Endothelial cell (in vitro differentiated cells): ENCODE results near the gene SENP6. TPM values are rescaled to one million over a fixed set of nuclear protein-coding genes. Genes with fewer than 3 reads are reported as not detected.

Experiments used
- DNase-seq: peaks from one replicate; pipeline ENCODE4 v3.0.0; 2021; ENCODE audit warnings: low spot score
- H3K27ac Mint-ChIP-seq: one replicate; pipeline ENCODE4 v1.8.0; 2021; ENCODE audit warnings: mixed read lengths, inconsistent platforms; ENCODE audit not compliant: unreplicated experiment
- H3K27me3 Mint-ChIP-seq: one replicate; pipeline ENCODE4 v1.8.0; 2021; ENCODE audit warnings: mild to moderate bottlenecking, moderate library complexity, mixed read lengths, inconsistent platforms; ENCODE audit not compliant: unreplicated experiment
- H3K36me3 Mint-ChIP-seq: one replicate; pipeline ENCODE4 v1.8.0; 2021; ENCODE audit warnings: mild to moderate bottlenecking, low read depth, mixed read lengths, inconsistent platforms; ENCODE audit not compliant: unreplicated experiment
- H3K4me1 Mint-ChIP-seq: one replicate; pipeline ENCODE4 v1.8.0; 2021; ENCODE audit warnings: mild to moderate bottlenecking, mixed read lengths, inconsistent platforms; ENCODE audit not compliant: unreplicated experiment
- H3K4me3 Mint-ChIP-seq: one replicate; pipeline ENCODE4 v1.8.0; 2021; ENCODE audit warnings: mild to moderate bottlenecking, mixed read lengths, inconsistent platforms; ENCODE audit not compliant: unreplicated experiment
- H3K9me3 Mint-ChIP-seq: one replicate; pipeline ENCODE4 v1.8.0; 2021; ENCODE audit warnings: mixed read lengths, inconsistent platforms; ENCODE audit not compliant: unreplicated experiment
- total RNA-seq: library from RNA; stranded (reverse); fragmentation: NEBNext Ultra II Directional; extraction: Animal tissue kit (Norgen Biotek cat#: 25700); gene quantifications from one replicate; pipeline ENCODE4 v1.2.1, GENCODE V29; 2021; ENCODE audit not compliant: unreplicated experiment
- TF ChIP-seq, protein P1 (sequence below): fragments of 200-600 bp; sonication (generic); IDR thresholded peaks from one replicate; pipeline ENCODE4 v1.5.0; 2021; ENCODE audit warnings: antibody characterized with exemption; ENCODE audit not compliant: unreplicated experiment

SENP6 gene
- total RNA-seq, 1 donor from 2014 or later, result 135 TPM

GRCh38 chr6:75600768-75601167 lies 912 bp upstream of the SENP6 start:
- H3K27me3 Mint-ChIP-seq, result peaks cover 9% of the 10 kb centered on the region
- peak overlapping the region; percentile 52 for H3K27ac Mint-ChIP-seq
- peak overlapping the region; percentile 80 for H3K4me3 Mint-ChIP-seq
- TF ChIP-seq, protein P1, sequence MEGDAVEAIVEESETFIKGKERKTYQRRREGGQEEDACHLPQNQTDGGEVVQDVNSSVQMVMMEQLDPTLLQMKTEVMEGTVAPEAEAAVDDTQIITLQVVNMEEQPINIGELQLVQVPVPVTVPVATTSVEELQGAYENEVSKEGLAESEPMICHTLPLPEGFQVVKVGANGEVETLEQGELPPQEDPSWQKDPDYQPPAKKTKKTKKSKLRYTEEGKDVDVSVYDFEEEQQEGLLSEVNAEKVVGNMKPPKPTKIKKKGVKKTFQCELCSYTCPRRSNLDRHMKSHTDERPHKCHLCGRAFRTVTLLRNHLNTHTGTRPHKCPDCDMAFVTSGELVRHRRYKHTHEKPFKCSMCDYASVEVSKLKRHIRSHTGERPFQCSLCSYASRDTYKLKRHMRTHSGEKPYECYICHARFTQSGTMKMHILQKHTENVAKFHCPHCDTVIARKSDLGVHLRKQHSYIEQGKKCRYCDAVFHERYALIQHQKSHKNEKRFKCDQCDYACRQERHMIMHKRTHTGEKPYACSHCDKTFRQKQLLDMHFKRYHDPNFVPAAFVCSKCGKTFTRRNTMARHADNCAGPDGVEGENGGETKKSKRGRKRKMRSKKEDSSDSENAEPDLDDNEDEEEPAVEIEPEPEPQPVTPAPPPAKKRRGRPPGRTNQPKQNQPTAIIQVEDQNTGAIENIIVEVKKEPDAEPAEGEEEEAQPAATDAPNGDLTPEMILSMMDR, result no peak
- no peak for DNase-seq
- H3K9me3 Mint-ChIP-seq, result no peaks in the 10 kb centered on the region
- peaks cover 24% of the 10 kb centered on the region for H3K4me1 Mint-ChIP-seq
- peaks cover 18% of the 10 kb centered on the region for H3K36me3 Mint-ChIP-seq

GRCh38 chr6:75602246-75603105 lies 796 bp downstream of the SENP6 start:
- DNase-seq, result peak; percentile 45
- Mint-ChIP-seq H3K4me3 (peak overlapping the region; percentile 100), H3K36me3 (peaks cover 24% of the 10 kb centered on the region), H3K27me3 (peaks cover 10% of the 10 kb centered on the region), H3K27ac (peak overlapping the region; percentile 98), H3K9me3 (no peaks in the 10 kb centered on the region), H3K4me1 (peaks cover 39% of the 10 kb centered on the region)
- TF ChIP-seq, protein P1, result no peak

DNA sequence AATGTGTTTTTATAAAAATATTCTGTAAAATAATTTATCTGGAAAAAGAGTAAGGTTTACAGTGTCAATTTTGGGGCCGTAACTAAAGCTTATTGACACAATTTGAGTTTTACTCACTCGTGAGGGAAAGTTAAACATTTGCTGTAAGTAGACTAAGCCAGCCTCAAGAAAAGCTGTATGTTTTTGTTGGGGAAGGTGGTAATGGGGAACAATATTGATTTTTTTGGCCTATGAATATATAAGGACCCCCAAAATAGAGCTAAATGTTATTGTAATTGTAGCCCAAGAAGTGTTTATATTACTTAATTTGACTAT lies 1.4 kb downstream of the SENP6 start:
- H3K27ac Mint-ChIP-seq, result peak overlapping the region; percentile 49
- H3K9me3 Mint-ChIP-seq, result no peaks in the 10 kb centered on the region
- DNase-seq, result no peak
- peaks cover 24% of the 10 kb centered on the region for H3K36me3 Mint-ChIP-seq
- H3K27me3 Mint-ChIP-seq, result peaks cover 10% of the 10 kb centered on the region
- H3K4me3 Mint-ChIP-seq, result peak overlapping the region; percentile 100
- TF ChIP-seq, protein P1, result no peak
- H3K4me1 Mint-ChIP-seq, result peaks cover 45% of the 10 kb centered on the region

- peaks cover 55% of the 10 kb centered on the region for H3K4me1 Mint-ChIP-seq
- TF ChIP-seq, protein P1, result no peak
- H3K9me3 Mint-ChIP-seq, result no peaks in the 10 kb centered on the region
- peaks cover 24% of the 10 kb centered on the region for H3K36me3 Mint-ChIP-seq
- peaks cover 10% of the 10 kb centered on the region for H3K27me3 Mint-ChIP-seq
- peak overlapping the region; percentile 49 for H3K27ac Mint-ChIP-seq
- H3K4me3 Mint-ChIP-seq, result peak overlapping the region; percentile 100
- no peak for DNase-seq
These were observed 2.6 kb downstream of the SENP6 start for GRCh38 chr6:75604294-75604693.

DNA sequence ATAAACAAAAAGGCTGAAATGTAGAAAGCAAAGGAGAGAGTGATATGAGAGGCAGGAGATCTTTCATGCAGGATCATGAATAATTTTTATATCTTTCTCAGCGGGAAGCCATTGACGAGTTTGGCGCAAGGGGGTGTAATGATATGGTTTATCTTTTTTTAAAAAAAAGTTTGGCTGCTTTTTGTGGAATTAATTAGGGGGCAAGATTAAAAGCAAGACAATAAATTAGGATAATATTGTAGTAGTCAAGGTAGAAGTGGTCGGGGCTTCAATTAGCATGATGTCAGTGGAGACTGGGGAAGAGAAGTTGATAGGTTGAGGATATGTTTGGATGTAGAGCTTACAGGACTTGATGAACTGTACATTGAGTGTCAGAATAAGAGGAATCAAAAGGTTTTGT lies 4.0 kb downstream of the SENP6 start:
- peak overlapping the region; percentile 39 for H3K27ac Mint-ChIP-seq
- H3K4me1 Mint-ChIP-seq, result peaks cover 66% of the 10 kb centered on the region
- no peak for DNase-seq
- H3K27me3 Mint-ChIP-seq, result peaks cover 11% of the 10 kb centered on the region
- TF ChIP-seq, protein P1, result no peak
- peaks cover 26% of the 10 kb centered on the region for H3K36me3 Mint-ChIP-seq
- H3K9me3 Mint-ChIP-seq, result no peaks in the 10 kb centered on the region
- peak overlapping the region; percentile 81 for H3K4me3 Mint-ChIP-seq
